Mammary microvascular endothelial cell (primary cell): Measurements from ENCODE around the gene ALG8. TPM values are rescaled to one million over a fixed set of nuclear protein-coding genes. Genes with fewer than 3 reads are reported as not detected.

Experiments used
- total RNA-seq: library from RNA; depleted of rRNA; stranded (reverse); fragments of >200 nt; gene quantifications from 2 replicates; pipeline ENCODE4 v1.2.3, GENCODE V29; 2015

ALG8 gene
- total RNA-seq, result 24.5 and 43.3 TPM in 2 replicates

GRCh38 chr11:78139422-78140391, at the start of gene ALG8:
Gene ALG8 (minus strand): TSS chr11:78139626. CDS start chr11:78139588, 38 bp downstream.

GRCh38 chr11:78188286-78189173, 49.1 kb upstream of the ALG8 start, which contains the start of the genes KCTD21 and USP35:
Gene KCTD21 (minus strand): TSS chr11:78188626. CDS start chr11:78174554, 14,072 bp downstream.
Gene USP35 (plus strand): TSS chr11:78188919. CDS start chr11:78196246, 7,327 bp downstream.

DNA sequence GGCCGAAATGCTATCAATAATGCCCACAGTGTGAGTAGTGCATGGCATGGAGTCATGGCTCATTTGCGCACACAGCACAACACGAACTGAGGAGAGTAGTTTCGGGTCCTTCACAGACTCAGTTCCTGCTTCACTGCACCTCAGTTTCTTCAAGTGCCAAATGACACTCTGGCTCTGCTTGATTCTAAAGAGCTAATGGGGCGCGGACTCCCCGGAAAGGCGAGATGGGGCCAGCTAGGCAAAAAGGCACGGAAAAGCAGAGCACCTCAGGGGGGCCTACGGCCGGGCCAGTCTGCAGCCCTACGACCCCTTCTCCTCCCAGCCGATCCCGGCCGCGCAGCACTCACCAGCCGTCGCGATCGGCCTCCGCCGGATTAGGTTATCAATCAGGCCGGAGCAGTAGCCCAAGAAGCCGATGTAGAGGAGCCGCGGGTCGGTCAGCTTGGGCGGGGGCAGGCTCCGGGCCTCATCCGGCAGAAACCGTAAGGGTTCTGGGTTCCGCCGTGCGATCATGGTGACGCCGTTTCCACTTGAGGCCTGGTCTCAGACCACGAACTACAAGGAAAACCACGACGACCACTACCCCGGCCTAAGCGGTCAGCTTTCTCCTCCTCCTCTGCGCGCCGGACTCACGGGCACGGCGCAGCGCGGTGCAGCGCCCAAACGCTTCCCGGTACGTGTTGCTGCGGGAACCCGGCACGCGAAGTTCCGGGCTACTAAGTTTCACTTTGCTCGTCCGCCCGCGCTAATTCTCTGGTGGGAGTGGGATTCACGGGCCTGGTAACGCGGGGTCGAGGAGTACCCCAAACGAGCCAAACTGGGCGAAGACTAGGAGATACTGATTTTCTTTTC, 60.0 kb downstream of the ALG8 start, which contains the start of gene NDUFC2:
Gene NDUFC2 (minus strand): TSS at position 631 of the 852 bp plus-strand sequence. CDS start 118 bp downstream, at position 513.

DNA sequence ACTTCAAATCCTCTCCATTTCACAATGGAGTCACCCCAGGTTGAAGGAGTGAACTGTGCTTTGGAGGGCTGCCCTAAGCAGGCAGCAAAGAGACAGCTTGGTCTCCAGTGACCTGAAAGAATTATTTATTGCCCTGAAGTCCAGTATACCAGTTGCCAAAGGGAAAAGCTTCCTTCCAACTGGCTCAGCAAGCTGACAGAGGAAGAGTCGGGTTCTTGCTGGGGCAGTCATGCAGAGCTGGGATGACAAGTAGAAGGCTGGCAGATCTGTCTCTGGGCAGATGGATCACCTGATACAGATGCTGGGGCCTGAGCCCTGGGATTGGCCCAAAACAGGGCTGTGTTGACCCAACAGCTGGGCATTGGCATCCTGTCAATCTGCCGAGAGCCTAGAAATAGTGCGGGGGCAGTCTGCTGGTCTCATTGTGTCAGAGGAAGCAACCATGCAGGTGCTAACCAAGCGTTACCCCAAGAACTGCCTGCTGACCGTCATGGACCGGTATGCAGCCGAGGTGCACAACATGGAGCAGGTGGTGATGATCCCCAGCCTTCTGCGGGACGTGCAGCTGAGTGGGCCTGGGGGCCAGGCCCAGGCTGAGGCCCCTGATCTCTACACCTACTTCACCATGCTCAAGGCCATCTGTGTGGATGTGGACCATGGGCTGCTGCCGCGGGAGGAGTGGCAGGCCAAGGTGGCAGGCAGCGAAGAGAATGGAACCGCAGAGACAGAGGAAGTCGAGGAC, 75.8 kb downstream of the ALG8 start, which contains the start of gene THRSP:
Gene THRSP (plus strand): TSS at position 422 of the 742 bp plus-strand sequence. CDS start 21 bp downstream, at position 443.

Other genes starting within 250 kb of the ALG8 start
- 21.5 and 23.0 TPM in 2 replicates for gene INTS4, start 145.0 kb downstream of the ALG8 start, total RNA-seq
- gene KCTD14, start 116.3 kb downstream of the ALG8 start, total RNA-seq, result 1.4 and 1.6 TPM in 2 replicates
- not detected in 2 replicates for gene THRSP, start 75.8 kb downstream of the ALG8 start, total RNA-seq
- gene NDUFC2, start 59.8 kb downstream of the ALG8 start, total RNA-seq, result 123 and 128 TPM in 2 replicates
- gene KCTD21, start 49.0 kb upstream of the ALG8 start, total RNA-seq, result 8.1 and 8.3 TPM in 2 replicates
- 5.1 and 5.4 TPM in 2 replicates for gene USP35, start 49.3 kb upstream of the ALG8 start, total RNA-seq